ENCODE measurements around the gene MMP19.

MMP19 gene, protein sequence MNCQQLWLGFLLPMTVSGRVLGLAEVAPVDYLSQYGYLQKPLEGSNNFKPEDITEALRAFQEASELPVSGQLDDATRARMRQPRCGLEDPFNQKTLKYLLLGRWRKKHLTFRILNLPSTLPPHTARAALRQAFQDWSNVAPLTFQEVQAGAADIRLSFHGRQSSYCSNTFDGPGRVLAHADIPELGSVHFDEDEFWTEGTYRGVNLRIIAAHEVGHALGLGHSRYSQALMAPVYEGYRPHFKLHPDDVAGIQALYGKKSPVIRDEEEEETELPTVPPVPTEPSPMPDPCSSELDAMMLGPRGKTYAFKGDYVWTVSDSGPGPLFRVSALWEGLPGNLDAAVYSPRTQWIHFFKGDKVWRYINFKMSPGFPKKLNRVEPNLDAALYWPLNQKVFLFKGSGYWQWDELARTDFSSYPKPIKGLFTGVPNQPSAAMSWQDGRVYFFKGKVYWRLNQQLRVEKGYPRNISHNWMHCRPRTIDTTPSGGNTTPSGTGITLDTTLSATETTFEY

DNA sequence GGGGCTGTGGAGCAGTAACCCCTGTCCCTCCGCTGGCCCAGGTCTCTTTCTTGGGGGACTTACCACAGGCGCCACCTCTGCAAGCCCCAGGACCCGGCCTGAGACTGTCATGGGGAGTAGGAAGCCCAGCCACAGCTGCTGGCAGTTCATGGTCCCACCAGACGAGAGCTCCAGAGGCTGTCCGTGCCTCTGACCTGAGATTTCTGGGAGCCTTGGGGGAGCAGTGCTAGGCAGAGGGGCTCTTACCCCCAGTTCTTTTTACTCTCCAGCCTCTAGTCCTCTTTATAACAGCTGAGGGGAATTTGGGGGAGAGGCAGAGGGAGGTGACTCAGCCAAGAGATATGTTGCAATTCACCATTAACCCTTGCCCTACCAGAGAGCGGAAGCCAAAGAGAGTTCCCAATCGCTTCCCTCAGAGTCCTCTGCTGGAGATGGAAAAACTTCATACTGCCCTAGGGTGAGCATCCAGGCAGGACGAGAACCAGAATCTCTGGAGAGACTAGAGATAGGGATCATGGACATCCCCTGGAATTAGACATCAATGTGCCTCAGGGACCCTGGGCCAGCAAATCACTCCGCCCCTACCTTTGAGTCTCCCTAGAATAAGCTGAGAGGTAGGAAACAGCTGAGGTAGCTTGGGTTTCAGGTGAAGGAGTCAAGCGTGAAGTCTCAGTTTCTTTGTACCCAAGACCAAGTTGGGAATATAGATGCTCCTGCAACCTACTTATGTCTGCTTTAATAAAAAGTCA, at the start of gene MMP19:
Gene MMP19 (minus strand): TSS at position 256 of the 749 bp plus-strand sequence. CDS start 106 bp downstream, at position 150.
- H3K9ac ChIP-seq (ENCODE audit: low read length), result no peak within 1 kb of the TSS
- no peaks in the 10 kb centered on the region for H3K4me1 ChIP-seq (ENCODE audit: low read length)
- H2AFZ ChIP-seq (ENCODE audit: low read depth, low read length), result no peak within 1 kb of the TSS
- no peaks in the 10 kb centered on the region for H3K79me2 ChIP-seq (ENCODE audit: low read length)
- no peak within 1 kb of the TSS for H3K4me2 ChIP-seq (ENCODE audit: low read length)
- no peaks in the 10 kb centered on the region for H4K20me1 ChIP-seq (ENCODE audit: insufficient read depth, low read length)
- peaks cover 12% of the 10 kb centered on the region; the same call in 1 of the 2 replicates for H3K27me3 ChIP-seq (ENCODE audit: low read depth, low read length)
- H3K36me3 ChIP-seq (replicated peaks; ENCODE audit: low read depth, low read length), result no peaks in the 10 kb centered on the region
- H3K27ac ChIP-seq (ENCODE audit: low read length), result no peak within 1 kb of the TSS
- TF ChIP-seq CTCF (IDR thresholded peaks at IDR 0.05; ENCODE audit: low read depth, low read length) (no peak), EZH2phosphoT487 (IDR thresholded peaks at IDR 0.05; ENCODE audit: low read depth) (no peak)
- no peak within 1 kb of the TSS for H3K4me3 ChIP-seq (ENCODE audit: low read length)
- no peaks in the 10 kb centered on the region for H3K9me3 ChIP-seq (ENCODE audit: insufficient read depth, low read length)

- no peaks in the 10 kb centered on the region for H3K9me3 ChIP-seq (ENCODE audit: insufficient read depth, low read length)
- H3K4me1 ChIP-seq (ENCODE audit: low read length), result no peaks in the 10 kb centered on the region
- no peak overlapping the region for H2AFZ ChIP-seq (ENCODE audit: low read depth, low read length)
- no peak overlapping the region for H3K4me2 ChIP-seq (ENCODE audit: low read length)
- no peaks in the 10 kb centered on the region for H3K27me3 ChIP-seq (ENCODE audit: low read depth, low read length)
- H3K27ac ChIP-seq (ENCODE audit: low read length), result no peak overlapping the region
- H3K36me3 ChIP-seq (replicated peaks; ENCODE audit: low read depth, low read length), result no peaks in the 10 kb centered on the region
- H3K4me3 ChIP-seq (ENCODE audit: low read length), result no peak overlapping the region
- TF ChIP-seq EZH2phosphoT487 (IDR thresholded peaks at IDR 0.05; ENCODE audit: low read depth), result no peak
- no peak for TF ChIP-seq CTCF (IDR thresholded peaks at IDR 0.05; ENCODE audit: low read depth, low read length)
- no peak overlapping the region for H3K9ac ChIP-seq (ENCODE audit: low read length)
- H4K20me1 ChIP-seq (ENCODE audit: insufficient read depth, low read length), result no peaks in the 10 kb centered on the region
- no peaks in the 10 kb centered on the region for H3K79me2 ChIP-seq (ENCODE audit: low read length)
Measured at GRCh38 chr12:55891310-55891709, 48.6 kb upstream of the MMP19 start.

DNA sequence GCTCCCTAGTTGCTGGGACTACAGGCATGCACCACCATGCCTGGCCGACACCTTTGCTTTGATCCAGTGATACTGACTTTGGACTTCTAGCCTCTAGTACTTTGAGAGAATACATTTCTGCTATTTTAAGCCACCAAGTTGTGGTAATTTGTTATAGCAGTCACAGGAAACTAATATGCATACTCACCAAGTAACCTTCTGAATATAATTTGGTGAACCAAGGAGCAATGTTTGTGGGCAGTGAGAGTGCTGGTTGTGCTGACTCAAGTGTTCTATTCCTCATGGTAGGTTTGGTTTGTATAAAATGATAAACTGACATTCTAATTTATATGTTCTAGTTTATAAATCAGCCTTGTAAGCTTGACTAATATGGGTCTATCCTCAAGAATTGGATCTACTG, 42.4 kb upstream of the MMP19 start:
- H3K4me1 ChIP-seq (ENCODE audit: low read length), result no peaks in the 10 kb centered on the region
- H3K9me3 ChIP-seq (ENCODE audit: insufficient read depth, low read length), result no peaks in the 10 kb centered on the region
- no peaks in the 10 kb centered on the region for H3K36me3 ChIP-seq (replicated peaks; ENCODE audit: low read depth, low read length)
- TF ChIP-seq CTCF (IDR thresholded peaks at IDR 0.05; ENCODE audit: low read depth, low read length), result no peak
- TF ChIP-seq EZH2phosphoT487 (IDR thresholded peaks at IDR 0.05; ENCODE audit: low read depth), result no peak
- H3K27ac ChIP-seq (ENCODE audit: low read length), result no peak overlapping the region
- no peaks in the 10 kb centered on the region for H3K79me2 ChIP-seq (ENCODE audit: low read length)
- H2AFZ ChIP-seq (ENCODE audit: low read depth, low read length), result no peak overlapping the region
- H3K4me2 ChIP-seq (ENCODE audit: low read length), result no peak overlapping the region
- no peaks in the 10 kb centered on the region for H3K27me3 ChIP-seq (ENCODE audit: low read depth, low read length)
- H3K4me3 ChIP-seq (ENCODE audit: low read length), result no peak overlapping the region
- no peak overlapping the region for H3K9ac ChIP-seq (ENCODE audit: low read length)
- H4K20me1 ChIP-seq (ENCODE audit: insufficient read depth, low read length), result no peaks in the 10 kb centered on the region

DNA sequence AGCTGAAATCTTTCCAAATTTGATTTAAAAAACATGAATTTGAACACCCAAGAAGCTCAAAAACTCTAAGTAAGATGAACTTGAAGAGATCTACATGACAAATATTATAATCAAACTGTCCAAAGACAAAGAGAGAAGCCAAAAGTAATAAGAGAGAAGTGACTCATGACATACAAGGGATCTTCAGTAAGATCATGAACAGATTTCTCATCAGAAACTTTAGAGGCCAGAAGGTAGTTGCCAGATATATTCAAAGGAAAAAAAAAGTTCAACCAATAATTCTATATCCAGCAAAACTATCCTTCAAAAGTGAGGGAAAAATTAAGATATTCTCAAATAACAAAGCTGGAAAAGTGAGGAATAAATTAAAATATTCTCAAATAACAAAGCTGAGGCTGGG, 35.1 kb upstream of the MMP19 start:
- Histone ChIP-seq H3K4me2 (ENCODE audit: low read length) (no peak overlapping the region), H3K27ac (ENCODE audit: low read length) (no peak overlapping the region), H3K79me2 (ENCODE audit: low read length) (no peaks in the 10 kb centered on the region), H2AFZ (ENCODE audit: low read depth, low read length) (no peak overlapping the region), H4K20me1 (ENCODE audit: insufficient read depth, low read length) (no peaks in the 10 kb centered on the region), H3K4me1 (ENCODE audit: low read length) (no peaks in the 10 kb centered on the region), H3K36me3 (replicated peaks; ENCODE audit: low read depth, low read length) (no peaks in the 10 kb centered on the region), H3K9ac (ENCODE audit: low read length) (no peak overlapping the region), H3K4me3 (ENCODE audit: low read length) (no peak overlapping the region), H3K27me3 (ENCODE audit: low read depth, low read length) (no peaks in the 10 kb centered on the region), H3K9me3 (ENCODE audit: insufficient read depth, low read length) (peaks cover 6% of the 10 kb centered on the region; the same call in 1 of the 2 replicates)
- TF ChIP-seq CTCF (IDR thresholded peaks at IDR 0.05; ENCODE audit: low read depth, low read length) (no peak), EZH2phosphoT487 (IDR thresholded peaks at IDR 0.05; ENCODE audit: low read depth) (no peak)

Measured in OCI-LY3 (cell line).